Vagina (tissue), 2 donors: ENCODE data around the gene TMX1. TPM values are rescaled to one million over a fixed set of nuclear protein-coding genes. Genes with fewer than 3 reads are reported as not detected.
A peak's percentile ranks its signal among the peaks of the same experiment; 100 is the strongest.

Experiments used
- DNase-seq, 2 donors: peaks; one replicate each; pipeline ENCODE4 v3.0.0-alpha.2; 2017; ENCODE audit errors: extremely low spot score in 2 of 2
- H3K27ac ChIP-seq: fragments of 200-600 bp; sonication (generic); one replicate; pipeline ENCODE4 v1.5.1; 2019
- H3K27me3 ChIP-seq: fragments of 200-600 bp; sonication (generic); one replicate; pipeline ENCODE4 v1.5.1; 2019
- H3K36me3 ChIP-seq, 2 donors: fragments of 200-600 bp; sonication (generic); one replicate each; pipeline ENCODE4 v1.5.1; 2017 to 2019
- H3K4me1 ChIP-seq: fragments of 200-600 bp; sonication (generic); one replicate; pipeline ENCODE4 v1.5.1; 2019
- H3K4me3 ChIP-seq, 2 donors: fragments of 200-600 bp; sonication (generic); 1 replicate in 1 of 2; 2 replicates in 1 of 2; pipeline ENCODE4 v1.5.1; 2016 to 2019
- H3K9me3 ChIP-seq: fragments of 200-600 bp; sonication (generic); one replicate; pipeline ENCODE4 v1.5.1; 2019
- CTCF ChIP-seq, 3 experiments: fragments of 450-650 bp in 2 of 3; fragments of 200-600 bp in 1 of 3; sonication (generic) in 1 of 3; IDR thresholded peaks; one replicate each; pipeline ENCODE4 v1.5.1; 2017 to 2019; ENCODE audit warnings: antibody characterized with exemption in 3 of 3, mild to moderate bottlenecking in 2 of 3, moderate library complexity in 2 of 3
- POLR2A ChIP-seq, 2 donors: fragments of 450-650 bp; IDR thresholded peaks; one replicate each; pipeline ENCODE4 v1.6.1; 2017; ENCODE audit warnings: antibody characterized with exemption in 2 of 2, mild to moderate bottlenecking in 2 of 2, moderate library complexity in 2 of 2
- POLR2AphosphoS5 ChIP-seq, 2 donors: sonication (generic); formaldehyde crosslinking; IDR thresholded peaks; one replicate each; pipeline ENCODE4 v1.9.0; 2017; ENCODE audit warnings: antibody characterized with exemption in 2 of 2, mild to moderate bottlenecking in 2 of 2, low read depth in 1 of 2; ENCODE audit not compliant: insufficient read depth in 1 of 2
- intact Hi-C: fragments of 100-400 bp; cut with DNase I; formaldehyde crosslinking; loops from one replicate; pipeline ENCODE4 v1.15.1; 2023
- total RNA-seq: library from RNA; depleted of rRNA; stranded (reverse); fragments of >200 nt; gene quantifications from one replicate; pipeline ENCODE4 v1.2.3, GENCODE V29; 2016

Gene TMX1
- total RNA-seq, 1 donor from 2014 or later, result 17.4 TPM

DNA sequence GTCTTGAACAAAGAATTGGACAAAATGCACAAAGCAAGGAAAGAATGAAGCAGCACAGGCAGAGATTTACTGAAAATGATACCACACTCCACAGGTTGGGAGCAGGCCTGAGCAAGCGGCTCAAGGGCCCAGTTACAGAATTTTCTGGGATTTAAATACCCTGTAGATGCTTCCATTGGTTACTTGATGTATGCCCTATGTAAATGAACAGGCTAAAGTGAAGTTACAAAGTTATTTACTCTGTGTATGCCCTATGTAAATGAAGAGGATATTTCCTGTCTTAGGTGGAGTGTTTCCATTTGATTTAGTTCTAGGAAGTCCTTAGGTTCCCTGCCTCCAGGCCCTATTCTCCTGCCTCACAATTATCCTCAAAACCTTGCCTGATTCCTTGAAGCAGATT is 36.6 kb downstream of the TMX1 start:
- Histone ChIP-seq H3K9me3 (no peaks in the 10 kb centered on the region), H3K36me3 (no peaks in the 10 kb centered on the region), H3K27ac (no peak overlapping the region), H3K27me3 (no peaks in the 10 kb centered on the region), H3K4me3 (no peak overlapping the region), H3K4me1 (no peaks in the 10 kb centered on the region)
- intact Hi-C loops, result no loop called here
- no peak for TF ChIP-seq CTCF (IDR thresholded peaks at IDR 0.05)
- no peak for TF ChIP-seq POLR2AphosphoS5 (IDR thresholded peaks at IDR 0.05; ENCODE audit: insufficient read depth in 1 of 2, low read depth in 1 of 2)
- TF ChIP-seq POLR2A (IDR thresholded peaks at IDR 0.05), result no peak
- DNase-seq, result no peak

DNA sequence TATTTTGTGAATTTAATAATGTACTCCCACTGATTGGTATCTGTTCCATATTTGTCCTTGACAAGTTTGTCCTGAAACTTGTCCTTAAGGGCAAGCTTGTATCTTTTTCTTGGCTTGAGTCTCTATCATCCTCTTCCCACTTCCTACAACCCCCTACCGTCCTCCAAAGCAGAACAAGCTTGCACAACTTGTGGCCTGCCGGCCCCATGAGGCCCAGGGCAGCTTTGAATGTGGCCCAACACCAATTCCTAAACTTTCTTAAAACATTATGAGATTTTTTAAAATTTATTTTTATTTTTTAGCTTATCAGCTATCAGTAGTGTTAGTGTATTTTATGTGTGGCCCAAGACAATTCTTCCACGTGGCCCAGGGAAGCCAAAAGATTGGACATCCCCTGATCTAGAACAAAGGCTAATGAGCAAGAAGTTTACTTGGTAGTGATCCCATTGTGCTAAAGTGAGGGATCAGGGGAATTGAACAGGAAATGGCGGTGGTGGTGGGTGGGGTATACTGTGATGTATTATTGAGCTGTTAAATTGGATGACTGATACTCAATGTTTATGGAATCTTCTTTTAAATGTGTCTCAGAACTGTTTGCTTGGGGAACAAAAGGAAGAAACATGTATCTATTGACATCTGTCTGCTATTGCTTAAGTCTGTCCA is 37.8 kb downstream of the TMX1 start:
- DNase-seq, result no peak
- intact Hi-C loops, result no loop called here
- Histone ChIP-seq H3K9me3 (no peaks in the 10 kb centered on the region), H3K27ac (no peak overlapping the region), H3K36me3 (no peaks in the 10 kb centered on the region), H3K4me1 (no peaks in the 10 kb centered on the region), H3K4me3 (no peak overlapping the region), H3K27me3 (no peaks in the 10 kb centered on the region)
- TF ChIP-seq POLR2A (IDR thresholded peaks at IDR 0.05) (no peak), CTCF (IDR thresholded peaks at IDR 0.05) (no peak), POLR2AphosphoS5 (IDR thresholded peaks at IDR 0.05; ENCODE audit: insufficient read depth in 1 of 2, low read depth in 1 of 2) (no peak)

DNA sequence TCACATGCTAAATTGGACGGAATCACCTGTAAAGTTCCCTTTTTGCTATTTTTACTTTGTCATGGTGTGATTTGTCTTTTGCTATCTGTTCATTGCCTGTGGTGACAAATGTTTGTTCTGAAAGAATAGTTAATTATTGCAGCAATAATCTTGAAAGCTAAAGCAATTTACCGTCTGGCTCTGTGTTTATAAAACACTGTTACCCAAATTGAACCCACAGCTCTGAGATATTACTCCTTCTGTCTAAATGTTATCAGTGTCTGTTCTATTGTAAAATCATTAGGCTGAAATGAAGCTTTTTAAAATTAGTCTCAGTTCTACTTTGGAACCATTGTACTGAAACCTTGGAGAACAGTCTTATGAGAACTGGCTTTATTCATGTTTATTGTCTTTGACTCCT is 42.5 kb downstream of the TMX1 start:
- Histone ChIP-seq H3K4me1 (no peaks in the 10 kb centered on the region), H3K27me3 (no peaks in the 10 kb centered on the region), H3K9me3 (no peaks in the 10 kb centered on the region), H3K4me3 (no peak overlapping the region), H3K36me3 (no peaks in the 10 kb centered on the region), H3K27ac (no peak overlapping the region)
- TF ChIP-seq POLR2A (IDR thresholded peaks at IDR 0.05), result no peak
- no peak for TF ChIP-seq POLR2AphosphoS5 (IDR thresholded peaks at IDR 0.05; ENCODE audit: insufficient read depth in 1 of 2, low read depth in 1 of 2)
- TF ChIP-seq CTCF (IDR thresholded peaks at IDR 0.05), result no peak
- intact Hi-C loops, result no loop called here
- no peak for DNase-seq

- peak overlapping the region; percentile 1 for H3K27ac ChIP-seq
- DNase-seq, result no peak
Observed at GRCh38 chr14:51283402-51284085, 43.5 kb downstream of the TMX1 start.

More at GRCh38 chr14:51283402-51284085, 43.5 kb downstream of the TMX1 start:
- Histone ChIP-seq H3K36me3 (no peaks in the 10 kb centered on the region), H3K27me3 (no peaks in the 10 kb centered on the region), H3K4me1 (no peaks in the 10 kb centered on the region), H3K9me3 (no peaks in the 10 kb centered on the region), H3K4me3 (no peak overlapping the region)
- intact Hi-C loops, result no loop called here
- no peak for TF ChIP-seq POLR2A (IDR thresholded peaks at IDR 0.05)
- TF ChIP-seq CTCF (IDR thresholded peaks at IDR 0.05), result peak; percentile 51 to 95 (median 92)
- TF ChIP-seq POLR2AphosphoS5 (IDR thresholded peaks at IDR 0.05; ENCODE audit: insufficient read depth in 1 of 2, low read depth in 1 of 2), result peak in 1 of 2 donors; percentile 90
